Endothelial cell of umbilical vein (primary cell): ENCODE results near the gene GPR87. TPM values are rescaled to one million over a fixed set of nuclear protein-coding genes. Genes with fewer than 3 reads are reported as not detected.

ENCODE experiments used
- BruUV-seq: library from RNA; stranded (reverse); fragments of 400-500 nt; replicated peaks from 2 replicates; lab custom pipeline; 2021; lab: Mats Ljungman, UMichigan
- CTCF ChIA-PET: fragments of 300-600, 350-600 bp; sonication (Branson Sonifier 250); formaldehyde crosslinking; loops from one replicate; lab custom pipeline; 2021; ENCODE audit warnings: antibody characterized with exemption, inconsistent platforms; lab: Charles Lee
- POLR2A ChIA-PET: fragments of 300-600, 350-600 bp; sonication (Branson Sonifier 250); formaldehyde crosslinking; loops from one replicate; lab custom pipeline; 2021; ENCODE audit warnings: antibody characterized with exemption, inconsistent platforms; lab: Charles Lee
- DNase-seq: peaks from one replicate; pipeline ENCODE4 v3.0.0-alpha.2; 2011; ENCODE audit warnings: low read depth, low spot score
- FAIRE-seq: peaks from 2 replicates; lab custom pipeline; 2011; peaks lifted over from hg19 to GRCh38; lab: Jason Lieb, UNC
- H2AFZ ChIP-seq: 2 replicates; pipeline ENCODE4 v1.6.0; 2012; ENCODE audit warnings: low read depth, low read length, control low read depth, inconsistent platforms
- H3K27ac ChIP-seq: 2 replicates; pipeline ENCODE4 v1.5.1; 2011; ENCODE audit warnings: low read depth, mild to moderate bottlenecking, control low read depth, low read length, moderate library complexity; ENCODE audit not compliant: insufficient read depth
- H3K27me3 ChIP-seq, 2 experiments: 2 replicates each; pipeline versions ENCODE4 v1.6.0 to v1.6.1; 2011; ENCODE audit warnings: low read length in 2 of 2, mixed read lengths in 1 of 2; ENCODE audit not compliant: control insufficient read depth in 2 of 2, insufficient read depth in 2 of 2
- H3K36me3 ChIP-seq, 2 experiments: 2 replicates in 1 of 2; 3 replicates in 1 of 2; pipeline ENCODE4 v1.5.1; 2011; ENCODE audit warnings: low read length in 2 of 2, mild to moderate bottlenecking in 1 of 2, moderate library complexity in 1 of 2; ENCODE audit not compliant: control insufficient read depth in 2 of 2, insufficient read depth in 2 of 2; ENCODE audit errors: extremely low read depth in 1 of 2
- H3K4me1 ChIP-seq: 3 replicates; pipeline ENCODE4 v1.5.1; 2011; ENCODE audit warnings: mild to moderate bottlenecking, low read length; ENCODE audit not compliant: control insufficient read depth, insufficient read depth; ENCODE audit errors: extremely low read depth
- H3K4me2 ChIP-seq: 2 replicates; pipeline ENCODE4 v1.6.1; 2011; ENCODE audit warnings: low read length, control low read depth, mixed read lengths; ENCODE audit not compliant: insufficient read depth
- H3K4me3 ChIP-seq, 3 experiments: fragments of 200-600 bp in 1 of 3; sonication (generic), shearing (Covaris generic) in 1 of 3; replicated peaks in 1 of 3; 2 replicates each; pipeline ENCODE4 v1.5.1; 2011 to 2016; ENCODE audit warnings: control low read depth in 3 of 3, low read length in 3 of 3, mild to moderate bottlenecking in 2 of 3, inconsistent platforms in 1 of 3, low read depth in 1 of 3, moderate library complexity in 1 of 3; ENCODE audit not compliant: insufficient read depth in 1 of 3
- H3K79me2 ChIP-seq: 2 replicates; pipeline ENCODE4 v1.6.0; 2012; ENCODE audit warnings: low read length, inconsistent platforms; ENCODE audit not compliant: control insufficient read depth, insufficient read depth
- H3K9ac ChIP-seq: replicated peaks from 2 replicates; pipeline ENCODE3; 2011; ENCODE audit warnings: low read length, control low read depth; ENCODE audit not compliant: insufficient read depth; ENCODE audit errors: extremely low read depth
- H3K9me1 ChIP-seq: replicated peaks from 3 replicates; pipeline ENCODE4 v1.6.0; 2011; ENCODE audit warnings: mild to moderate bottlenecking, low read length; ENCODE audit not compliant: control insufficient read depth, insufficient read depth; ENCODE audit errors: extremely low read depth
- H3K9me3 ChIP-seq: replicated peaks from 2 replicates; pipeline ENCODE4 v1.5.1; 2012; ENCODE audit warnings: low read length, inconsistent platforms; ENCODE audit not compliant: control insufficient read depth, insufficient read depth
- H4K20me1 ChIP-seq: replicated peaks from 2 replicates; pipeline ENCODE3; 2011; ENCODE audit warnings: mild to moderate bottlenecking, low read length; ENCODE audit not compliant: control insufficient read depth, insufficient read depth; ENCODE audit errors: extremely low read depth
- EZH2 ChIP-seq: IDR thresholded peaks from 2 replicates; pipeline ENCODE4 v1.6.1; 2012; ENCODE audit warnings: borderline replicate concordance, low read depth, mild to moderate bottlenecking, moderate library complexity, low read length, inconsistent platforms; ENCODE audit not compliant: severe bottlenecking
- FOS ChIP-seq: IDR thresholded peaks from 2 replicates; pipeline ENCODE4 v1.6.1; 2011; ENCODE audit warnings: mild to moderate bottlenecking, low read length, moderate library complexity, borderline replicate concordance; ENCODE audit not compliant: insufficient read depth
- GATA2 ChIP-seq: IDR thresholded peaks from 2 replicates; pipeline ENCODE4 v1.7.0; 2011; ENCODE audit warnings: low read depth, mild to moderate bottlenecking, moderate library complexity, mixed read lengths, low read length; ENCODE audit not compliant: insufficient read length, insufficient read depth
- JUN ChIP-seq: IDR thresholded peaks from 2 replicates; pipeline ENCODE4 v1.6.1; 2011; ENCODE audit warnings: borderline replicate concordance, low read depth; ENCODE audit not compliant: insufficient read length, insufficient read depth
- MYC ChIP-seq: IDR thresholded peaks from one replicate; pipeline ENCODE4 v1.6.1; 2011; ENCODE audit warnings: mild to moderate bottlenecking, low read depth, low read length
- POLR2A ChIP-seq: IDR thresholded peaks from 2 replicates; pipeline ENCODE4 v1.6.1; 2012; ENCODE audit warnings: low read depth, mild to moderate bottlenecking, control low read depth, low read length
- POLR2AphosphoS5 ChIP-seq: IDR thresholded peaks from 2 replicates; pipeline ENCODE4 v1.6.1; 2012; ENCODE audit warnings: low read depth, mild to moderate bottlenecking, control low read depth, low read length, moderate library complexity; ENCODE audit not compliant: insufficient read depth
- dilution Hi-C: fragments of 300-500 bp; cut with MboI; formaldehyde crosslinking; loops from one replicate; pipeline ENCODE4 v1.15.0; 2019; ENCODE audit warnings: low sequenced_read_pairs; ENCODE audit not compliant: extremely low pct_ligation_motif_present
- intact Hi-C: fragments of 100-400 bp; cut with micrococcal nuclease; formaldehyde crosslinking; loops from one replicate; pipeline ENCODE4 v1.10.0; 2022
- polyA plus RNA-seq, 4 experiments: library from polyadenylated mRNA; depleted of rRNA in 3 of 4; stranded (reverse) in 3 of 4; unstranded in 1 of 4; fragments of >200 nt; gene quantifications; 2 replicates each; pipeline versions ENCODE4 v1.2.1 to v1.2.3, GENCODE V29; 2011 to 2012; ENCODE audit warnings: missing spikeins in 1 of 4
- total RNA-seq: library from RNA; stranded (reverse); gene quantifications from 2 replicates; pipeline ENCODE4 v1.2.3, GENCODE V29; 2021
- TF ChIP-seq, protein P1 (sequence below): IDR thresholded peaks from 2 replicates; pipeline ENCODE4 v1.6.1; 2011; ENCODE audit not compliant: insufficient read depth, insufficient read length
- TF ChIP-seq, protein P2 (sequence below), 2 donors: IDR thresholded peaks; 1 replicate in 1 of 2; 2 replicates in 1 of 2; pipeline ENCODE4 v1.5.1; 2011; ENCODE audit warnings: low read length in 2 of 2, mild to moderate bottlenecking in 2 of 2, moderate library complexity in 2 of 2, control low read depth in 1 of 2, inconsistent platforms in 1 of 2, low read depth in 1 of 2; ENCODE audit not compliant: insufficient read depth in 1 of 2; ENCODE audit errors: extremely low read depth in 1 of 2

The GPR87 gene
- total and polyA plus RNA-seq, 2 donors (not counting 3 experiments of a cell fraction or from before 2014, with no cell fraction given) = not detected

DNA sequence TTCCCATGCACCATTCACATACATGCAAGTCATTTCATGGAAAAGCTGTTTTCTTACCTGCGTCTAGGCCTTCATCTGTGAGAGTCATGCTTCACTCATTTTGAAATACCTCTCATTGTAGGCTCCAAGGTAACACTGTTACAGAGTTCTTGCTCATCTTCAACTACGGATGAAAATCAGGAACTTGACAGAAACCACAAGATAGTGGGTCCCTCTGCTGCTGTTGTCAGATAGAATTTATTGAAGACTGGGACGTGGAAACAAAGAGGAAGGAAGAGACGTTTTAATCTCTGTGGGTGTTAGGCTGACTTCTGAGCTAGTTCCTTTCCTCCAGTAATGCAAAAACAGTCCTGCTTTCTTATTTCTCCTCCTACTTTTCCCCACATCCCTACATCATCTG is 38.4 kb downstream of the GPR87 start, which contains the start of gene P2RY14:
Gene P2RY14, minus strand, starts transcription at position 313 of the 400 bp plus-strand sequence. CDS start 64,226 bp downstream, outside the sequence.
- FAIRE-seq = no peak
- CTCF ChIA-PET = interaction anchor here (0.7 to 10.8 kb wide), 6 partner anchors 27 to 1246 kb away, joined by 3 to 98 read pairs (median 4); no protein-coding TSS in a partner anchor
- Histone ChIP-seq H3K4me2 (no peak within 1 kb of the TSS), H3K36me3 (no peaks in the 10 kb centered on the region), H3K27me3 (peaks cover 0 to 4% of the 10 kb centered on the region in 2 experiments), H3K9me3 (no peaks in the 10 kb centered on the region), H3K4me3 (no peak within 1 kb of the TSS), H3K4me1 (no peaks in the 10 kb centered on the region), H3K79me2 (no peaks in the 10 kb centered on the region), H3K9me1 (no peaks in the 10 kb centered on the region), H3K27ac (no peak within 1 kb of the TSS), H3K9ac (no peak within 1 kb of the TSS), H2AFZ (no peak within 1 kb of the TSS), H4K20me1 (no peaks in the 10 kb centered on the region)
- no peak for DNase-seq
- TF ChIP-seq JUN (no peak), GATA2 (no peak), FOS (no peak), MYC (no peak), EZH2 (no peak), POLR2AphosphoS5 (no peak), POLR2A (no peak)
- TF ChIP-seq, protein P1, sequence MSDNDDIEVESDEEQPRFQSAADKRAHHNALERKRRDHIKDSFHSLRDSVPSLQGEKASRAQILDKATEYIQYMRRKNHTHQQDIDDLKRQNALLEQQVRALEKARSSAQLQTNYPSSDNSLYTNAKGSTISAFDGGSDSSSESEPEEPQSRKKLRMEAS = no peak
- TF ChIP-seq, protein P2, sequence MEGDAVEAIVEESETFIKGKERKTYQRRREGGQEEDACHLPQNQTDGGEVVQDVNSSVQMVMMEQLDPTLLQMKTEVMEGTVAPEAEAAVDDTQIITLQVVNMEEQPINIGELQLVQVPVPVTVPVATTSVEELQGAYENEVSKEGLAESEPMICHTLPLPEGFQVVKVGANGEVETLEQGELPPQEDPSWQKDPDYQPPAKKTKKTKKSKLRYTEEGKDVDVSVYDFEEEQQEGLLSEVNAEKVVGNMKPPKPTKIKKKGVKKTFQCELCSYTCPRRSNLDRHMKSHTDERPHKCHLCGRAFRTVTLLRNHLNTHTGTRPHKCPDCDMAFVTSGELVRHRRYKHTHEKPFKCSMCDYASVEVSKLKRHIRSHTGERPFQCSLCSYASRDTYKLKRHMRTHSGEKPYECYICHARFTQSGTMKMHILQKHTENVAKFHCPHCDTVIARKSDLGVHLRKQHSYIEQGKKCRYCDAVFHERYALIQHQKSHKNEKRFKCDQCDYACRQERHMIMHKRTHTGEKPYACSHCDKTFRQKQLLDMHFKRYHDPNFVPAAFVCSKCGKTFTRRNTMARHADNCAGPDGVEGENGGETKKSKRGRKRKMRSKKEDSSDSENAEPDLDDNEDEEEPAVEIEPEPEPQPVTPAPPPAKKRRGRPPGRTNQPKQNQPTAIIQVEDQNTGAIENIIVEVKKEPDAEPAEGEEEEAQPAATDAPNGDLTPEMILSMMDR (IDR thresholded peaks at IDR 0.05; ENCODE audit: extremely low read depth in 1 of 2, insufficient read depth in 1 of 2, low read depth in 1 of 2, low read length in 2 of 2) = no peak
- intact Hi-C loops = no loop called here
- no TSS peak for BruUV-seq
- dilution Hi-C loops = no loop called here
- POLR2A ChIA-PET = no interaction called here
